GM18861 (cell line): ENCODE measurements around the gene CHD2.
"Not testable (repeated sequence)": the region's sequence is repeated elsewhere in the genome, so short reads cannot be mapped to it uniquely, and the experiment has no call there.

Source experiments
- ATAC-seq: cut with Tn5 transposase; IDR thresholded peaks from one replicate; pipeline ENCODE4 v1.9.1; 2021; ENCODE audit not compliant: unreplicated experiment

CHD2 gene

DNA sequence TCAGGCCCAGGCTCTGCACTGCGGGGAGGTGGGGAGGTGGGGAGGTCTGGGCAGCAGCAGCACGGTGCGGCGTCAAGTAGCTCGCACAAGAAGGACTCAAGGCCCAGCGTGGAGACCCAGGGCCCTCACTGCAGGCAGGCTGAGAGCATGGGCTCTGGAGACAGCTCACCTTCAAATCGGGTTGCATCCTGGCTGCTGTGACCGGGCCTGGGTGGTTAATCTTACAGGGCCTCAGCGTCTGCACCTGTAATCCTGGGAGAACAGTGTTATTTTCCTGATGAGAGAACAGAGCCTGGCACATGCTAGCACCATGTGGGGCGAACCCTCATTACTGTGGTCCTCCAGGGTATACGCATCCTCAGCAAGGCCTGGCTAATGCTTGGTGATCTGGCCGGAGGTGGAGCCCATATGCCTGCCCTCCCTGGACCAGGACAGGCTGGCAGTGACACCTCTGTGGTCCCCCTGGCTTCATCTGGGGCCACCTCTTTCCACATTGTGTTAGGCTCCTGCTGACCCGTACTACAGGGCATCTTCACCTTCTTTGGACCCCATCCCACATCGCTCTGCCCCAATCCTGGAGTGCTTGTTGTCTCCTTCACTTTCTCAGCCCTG is 133.4 kb downstream of the CHD2 start:
- ATAC-seq, result no peak

DNA sequence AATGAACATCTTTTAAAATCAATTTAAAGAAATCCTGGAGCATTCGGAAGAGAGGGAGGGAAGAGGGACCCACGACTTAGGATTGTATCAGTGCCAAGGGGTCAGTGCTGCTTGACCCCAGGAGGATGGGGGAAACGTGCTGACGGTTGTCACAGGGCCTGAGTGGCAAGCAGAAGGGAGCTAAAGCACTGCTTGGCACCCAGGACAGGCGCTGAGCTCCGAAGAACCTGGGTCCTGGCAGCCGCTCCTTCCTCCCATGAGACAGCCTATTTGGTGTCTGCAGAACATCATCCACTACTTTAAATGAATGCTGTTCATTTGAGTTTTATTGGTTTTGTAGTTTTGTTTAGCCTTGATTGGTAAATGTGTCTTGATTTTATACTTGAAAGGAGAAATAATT is 134.4 kb downstream of the CHD2 start:
- ATAC-seq, result no peak

DNA sequence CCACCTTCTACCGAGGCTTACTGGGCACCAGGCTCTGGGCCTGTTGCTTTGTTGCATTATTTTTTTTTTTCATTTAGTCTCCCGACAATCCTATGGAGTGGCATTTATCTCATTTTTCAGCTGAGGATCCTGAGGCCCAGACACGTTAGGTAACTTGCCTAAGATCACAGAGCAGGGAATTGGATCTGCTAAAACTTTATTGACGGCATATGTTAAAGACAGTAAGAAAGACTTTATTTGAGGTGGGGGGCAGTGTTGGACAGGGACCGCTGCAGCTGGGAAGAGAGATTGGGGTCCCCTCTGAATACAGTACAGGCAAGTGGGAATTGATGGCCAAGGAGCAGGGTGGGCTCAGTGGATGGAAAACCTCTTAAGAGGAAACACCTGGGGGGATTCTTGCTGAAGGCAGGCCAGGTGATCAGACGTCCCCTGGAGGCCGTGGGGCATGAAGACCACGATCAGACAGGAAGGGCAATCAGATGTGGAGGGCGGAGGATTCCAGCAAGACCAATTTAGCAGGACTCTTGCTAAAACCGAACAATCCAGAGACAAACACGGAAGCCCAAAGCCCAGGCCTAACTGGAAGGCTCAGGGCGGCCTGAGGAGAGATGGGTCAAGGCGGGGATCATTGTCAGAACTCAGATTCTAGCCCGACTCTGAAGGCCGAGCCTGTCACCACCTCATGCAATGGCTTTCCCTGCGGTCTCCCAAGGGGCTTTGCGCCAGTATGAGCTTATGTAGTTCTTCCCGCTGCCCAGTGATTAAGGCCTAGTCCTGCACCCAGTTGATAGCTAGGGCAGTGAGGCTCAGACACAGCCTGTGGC is 135.2 kb downstream of the CHD2 start:
- ATAC-seq, result no peak

DNA sequence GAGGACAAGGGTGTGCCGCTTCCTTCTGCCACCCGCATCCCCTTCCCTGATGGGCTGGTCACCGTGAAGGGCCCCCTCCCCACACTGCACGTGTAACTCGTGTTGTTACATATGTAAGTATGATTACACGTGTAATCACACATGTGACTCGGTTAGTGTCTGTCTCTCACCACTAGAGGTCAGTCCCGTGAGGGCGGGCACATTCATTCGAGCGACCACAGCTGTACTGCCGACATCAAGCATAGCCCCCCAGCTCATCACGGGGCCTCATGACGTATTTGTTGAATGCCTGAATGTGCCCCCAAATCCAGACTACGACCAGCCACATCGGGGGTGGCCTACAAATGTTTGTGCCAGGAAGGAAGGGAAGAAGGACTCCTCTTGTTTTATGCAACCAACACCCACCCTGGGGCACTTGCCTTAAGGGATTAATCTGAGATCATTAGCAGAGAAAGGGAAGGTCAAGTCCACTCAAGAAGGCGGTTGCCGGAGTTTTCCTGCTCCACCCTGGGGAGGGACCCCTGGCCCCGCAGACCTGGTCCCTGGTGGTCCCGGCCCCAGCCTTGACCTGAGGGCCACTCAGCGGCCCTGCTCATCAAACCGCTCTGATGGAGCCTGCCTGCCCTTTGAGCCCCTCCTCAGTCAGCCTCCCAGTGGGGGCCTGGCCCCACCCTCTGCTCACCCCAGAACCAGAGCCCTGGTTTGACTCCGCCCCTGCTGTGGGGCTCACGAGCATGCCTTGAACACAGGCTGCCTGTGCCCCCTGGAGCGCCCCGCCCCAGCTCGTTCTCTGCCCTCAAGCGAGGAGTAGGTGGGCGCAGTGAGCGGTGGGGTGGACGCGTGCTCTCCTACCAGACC is 136.1 kb downstream of the CHD2 start:
- ATAC-seq, result peak; percentile 81

DNA sequence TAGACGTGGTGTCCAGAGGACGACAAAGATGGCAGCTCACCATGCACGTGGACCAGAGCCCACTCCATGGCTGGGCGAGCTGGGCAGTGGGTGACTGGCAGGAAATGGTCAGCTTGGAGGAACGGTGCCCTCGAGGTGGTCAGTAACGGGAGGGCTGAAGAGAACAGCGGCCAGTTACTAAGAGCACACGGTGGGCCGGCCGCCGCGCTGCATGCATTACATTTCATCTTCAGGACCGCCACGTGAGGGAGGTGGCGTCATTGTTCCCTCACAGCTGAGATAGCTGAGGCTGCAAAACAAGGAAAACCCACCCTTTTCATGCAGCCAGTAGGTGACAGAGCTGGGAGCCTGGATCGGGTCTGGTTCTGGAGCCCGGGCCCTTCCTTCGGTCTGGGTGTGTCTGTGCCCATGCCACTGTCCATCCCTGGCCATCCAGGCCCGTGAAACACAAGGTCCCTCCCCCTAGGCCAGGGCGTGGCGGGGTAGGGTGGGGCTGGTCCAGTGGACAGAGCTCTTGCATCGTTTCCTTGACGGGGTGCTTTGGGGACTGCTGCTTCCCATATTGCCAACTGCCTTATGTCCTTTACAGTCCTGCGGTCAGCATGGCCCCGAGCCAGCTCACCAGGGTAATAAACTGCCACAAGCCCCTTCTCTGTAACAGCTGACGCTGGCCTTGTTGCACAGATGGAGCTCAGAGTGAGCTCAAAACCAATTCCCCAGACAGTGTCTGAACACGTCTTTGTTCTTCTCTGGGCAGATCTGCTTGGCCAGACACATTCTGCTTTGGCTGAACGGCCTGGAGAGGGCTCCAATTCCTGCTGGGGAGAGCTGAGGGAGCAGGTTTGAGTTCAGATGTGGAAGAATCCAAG is 137.1 kb downstream of the CHD2 start:
- ATAC-seq, result no peak

DNA sequence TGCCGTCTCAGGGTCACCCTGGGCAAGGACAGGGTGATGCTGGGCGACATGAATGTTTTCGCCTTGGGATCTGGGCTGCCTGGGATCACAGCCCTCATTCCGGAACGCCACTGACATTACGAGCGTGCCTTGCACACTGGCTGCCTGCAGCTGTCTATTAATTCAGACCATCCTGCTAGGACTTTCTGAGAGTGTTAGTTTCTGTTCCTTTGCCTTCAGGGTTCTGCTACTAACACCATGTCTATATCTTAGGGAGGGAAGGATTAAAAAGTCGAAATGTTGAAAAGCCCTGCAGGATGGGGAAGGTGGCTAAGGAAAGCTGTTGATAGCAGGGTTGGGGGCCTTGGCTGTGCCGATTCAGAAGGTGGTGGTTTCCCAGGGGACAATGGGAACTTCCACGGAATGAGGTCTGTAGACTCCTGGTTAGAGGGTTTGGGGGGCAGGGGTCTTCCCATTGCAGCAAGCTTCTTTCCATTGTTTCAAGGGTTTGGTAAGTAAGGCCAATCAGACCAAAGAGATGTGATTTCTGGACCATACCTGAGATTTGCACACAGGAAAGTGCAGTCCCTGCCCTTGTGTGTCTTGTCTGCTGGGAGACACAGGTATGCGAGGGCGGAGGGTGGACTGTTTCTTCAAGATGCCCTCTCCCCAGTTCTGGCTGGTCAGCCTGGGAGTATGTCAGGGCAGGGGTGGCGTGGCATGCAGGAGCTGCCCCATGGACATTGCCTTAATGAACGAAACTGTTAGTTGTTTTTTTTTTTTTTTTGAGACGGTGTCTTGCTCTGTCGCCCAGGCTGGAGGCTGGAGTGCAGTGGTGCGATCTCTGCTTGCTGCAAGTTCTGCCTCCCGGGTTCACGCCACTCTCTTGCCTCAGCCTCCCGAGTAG is 137.9 kb downstream of the CHD2 start:
- ATAC-seq, result no peak

DNA sequence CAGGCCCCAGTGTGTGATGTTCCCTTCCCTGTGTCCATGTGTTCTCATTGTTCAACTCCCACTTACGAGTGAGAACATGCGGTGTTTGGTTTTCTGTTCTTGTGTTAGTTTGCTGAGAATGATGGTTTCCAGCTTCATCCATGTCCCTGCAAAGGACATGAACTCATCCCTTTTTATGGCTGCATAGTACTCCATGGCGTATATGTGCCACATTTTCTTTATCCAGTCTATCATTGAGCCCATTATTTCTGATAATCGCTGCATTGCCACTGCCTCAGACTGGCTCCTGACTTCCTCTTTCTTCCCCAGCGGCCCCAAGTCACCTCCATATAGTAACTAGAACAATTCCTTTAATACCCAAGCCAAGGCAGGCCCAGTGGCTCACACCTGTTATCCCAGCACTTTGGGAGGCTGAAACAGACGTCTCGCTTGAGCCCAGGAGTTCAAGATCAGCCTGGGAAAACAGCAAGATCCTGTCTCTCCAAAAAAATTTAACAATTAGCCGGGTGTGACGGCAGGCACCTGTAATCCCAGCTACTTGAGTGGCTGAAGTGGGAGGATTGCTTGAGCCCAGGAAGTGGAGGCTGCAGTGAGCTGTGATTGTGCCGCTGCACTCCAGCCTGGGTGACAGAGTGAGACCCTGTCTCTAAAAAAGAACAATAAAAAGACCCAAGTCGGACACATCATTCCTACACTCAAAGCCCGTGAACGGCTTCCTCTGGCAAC is 139.6 kb downstream of the CHD2 start:
- ATAC-seq, result not testable (repeated sequence)

DNA sequence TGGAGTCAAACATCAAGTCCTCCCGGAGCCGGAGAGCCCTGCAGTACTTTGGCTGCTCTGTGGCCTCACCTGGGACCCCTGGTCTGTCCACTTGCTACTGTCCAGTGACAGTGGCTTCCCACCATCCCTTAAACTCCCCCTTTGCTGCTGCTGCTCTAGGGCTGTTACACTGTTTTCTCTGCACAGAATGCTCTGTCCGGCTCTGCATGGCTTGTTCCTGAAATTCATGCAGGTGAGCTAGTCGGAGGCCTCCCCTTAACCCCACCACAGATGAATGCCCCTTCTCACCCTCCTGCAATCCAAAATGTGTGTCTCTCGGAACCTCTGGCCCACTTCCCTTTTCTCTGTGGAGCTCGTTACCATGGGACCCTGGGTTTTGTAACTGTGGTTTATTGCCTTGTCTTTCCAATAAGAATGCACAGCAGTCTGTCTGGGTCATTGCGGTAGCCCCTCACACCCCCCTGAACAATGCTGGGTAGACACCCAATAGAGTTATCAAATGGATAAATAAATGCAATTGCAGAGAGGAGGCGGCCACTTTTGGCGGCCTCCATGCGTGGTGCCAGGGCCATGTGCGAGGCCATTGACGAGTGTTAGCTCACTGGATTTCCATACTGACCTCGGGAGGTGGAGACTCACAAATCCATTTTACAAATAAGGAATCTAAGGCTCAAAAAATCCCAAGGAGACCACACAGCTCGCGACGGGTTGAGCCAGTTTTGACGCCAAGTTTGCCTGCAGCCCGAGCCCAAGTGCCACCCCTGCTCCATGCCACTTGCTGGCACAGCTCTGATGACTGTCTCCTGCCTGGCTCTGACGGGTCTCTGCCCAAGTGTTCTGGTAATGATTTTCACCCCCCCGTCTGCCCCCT is 140.4 kb downstream of the CHD2 start:
- ATAC-seq, result no peak

DNA sequence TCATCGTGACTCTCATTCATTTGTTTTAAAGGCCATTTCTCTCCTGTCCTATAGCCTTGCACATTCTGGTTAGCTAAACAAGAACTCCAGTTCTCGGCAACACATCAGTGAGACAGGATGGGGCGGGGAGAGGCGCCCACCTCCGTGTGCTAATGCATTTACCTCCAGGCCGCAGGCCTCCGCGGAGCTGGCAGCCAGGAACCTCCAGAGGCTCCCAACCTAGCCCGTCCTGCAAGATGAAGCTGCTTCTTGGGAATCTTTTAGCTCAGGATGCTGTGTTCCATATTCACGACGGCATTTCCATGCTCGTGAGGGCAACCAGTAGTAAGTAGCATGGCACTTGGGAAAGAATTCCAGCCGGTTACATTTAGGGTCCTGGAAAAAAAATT is 141.0 kb downstream of the CHD2 start:
- ATAC-seq, result no peak

DNA sequence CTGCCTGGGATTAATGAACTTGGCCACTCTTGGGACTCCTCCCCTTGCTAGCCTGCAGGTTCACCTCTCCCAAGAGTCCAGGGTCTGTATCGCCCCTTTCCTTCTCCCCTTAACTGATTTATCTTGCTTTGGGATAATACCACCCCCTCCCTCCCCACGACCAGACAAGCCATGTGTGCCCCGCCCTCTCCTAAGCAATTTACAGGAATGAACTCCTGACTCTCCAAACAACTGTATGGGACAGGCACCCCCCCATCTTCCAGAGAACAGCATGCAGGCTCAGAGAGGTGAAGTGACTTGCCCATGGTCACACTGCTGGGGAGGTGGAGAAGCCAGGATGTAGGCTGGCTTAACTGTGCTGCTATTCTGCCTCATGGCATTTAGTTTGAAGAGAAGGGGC is 142.1 kb downstream of the CHD2 start:
- no peak for ATAC-seq

DNA sequence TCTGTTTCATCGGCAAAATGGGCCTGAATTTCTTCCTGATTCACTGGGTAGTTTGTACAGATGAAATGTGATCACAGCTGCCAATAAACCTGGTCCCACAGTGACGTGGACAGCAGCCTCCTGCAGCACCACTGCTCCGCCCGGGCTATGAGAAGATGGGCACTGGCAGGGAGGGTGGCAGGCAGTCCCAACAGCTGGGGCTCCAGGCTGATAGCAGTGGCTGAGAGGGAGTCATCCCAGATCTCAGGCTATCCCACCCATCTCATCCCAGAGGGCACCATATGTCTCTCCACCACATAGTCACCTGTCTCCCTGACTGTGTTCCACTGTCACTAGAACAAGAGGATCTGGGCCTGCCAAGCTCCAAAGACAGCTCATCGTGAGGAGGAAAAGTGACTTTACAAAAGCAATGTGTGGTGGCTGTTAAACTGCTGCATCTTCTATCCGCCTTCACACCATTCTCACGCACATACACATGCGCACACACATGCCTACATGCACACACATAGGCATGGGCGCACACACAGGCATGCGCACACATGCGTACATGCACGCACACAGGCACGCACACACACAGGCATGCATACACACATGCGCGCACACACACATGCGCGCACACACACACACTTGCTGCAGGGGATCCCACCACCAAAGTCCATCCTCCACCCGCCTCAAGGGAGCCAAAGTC is 142.7 kb downstream of the CHD2 start:
- no peak for ATAC-seq

DNA sequence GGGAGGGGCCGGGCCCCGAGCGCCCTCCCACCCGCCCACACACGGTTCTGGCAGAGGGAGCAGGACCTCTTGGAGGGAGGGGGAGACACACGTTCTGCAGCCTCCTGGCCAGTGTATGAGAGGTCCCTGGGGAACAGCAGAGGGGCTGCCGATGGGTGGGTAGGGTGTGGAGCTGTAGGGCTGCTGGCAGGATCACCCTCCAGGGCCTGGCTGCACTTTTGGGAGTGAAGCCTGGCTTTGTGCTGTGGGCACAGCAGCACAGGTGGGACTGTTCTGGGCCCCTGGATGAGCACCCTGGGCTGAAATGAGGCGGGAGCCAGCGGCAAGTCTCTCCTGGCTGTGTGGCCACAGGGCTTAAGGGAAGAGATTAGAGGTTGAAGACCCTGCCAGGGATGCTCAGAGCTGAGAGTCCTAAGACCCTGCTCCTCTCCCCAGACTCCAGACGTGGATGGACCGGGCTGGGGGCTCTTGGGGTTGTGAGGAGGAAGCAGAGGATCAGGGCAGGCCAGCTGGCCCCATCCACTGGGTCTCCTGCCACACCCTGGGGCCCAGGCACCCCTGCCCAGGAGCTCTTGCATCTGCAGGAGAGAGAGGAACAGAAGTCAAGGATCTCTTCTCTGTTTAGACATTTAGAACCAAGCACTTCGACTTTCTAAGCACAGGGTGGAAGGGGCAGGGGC is 143.6 kb downstream of the CHD2 start:
- no peak for ATAC-seq

DNA sequence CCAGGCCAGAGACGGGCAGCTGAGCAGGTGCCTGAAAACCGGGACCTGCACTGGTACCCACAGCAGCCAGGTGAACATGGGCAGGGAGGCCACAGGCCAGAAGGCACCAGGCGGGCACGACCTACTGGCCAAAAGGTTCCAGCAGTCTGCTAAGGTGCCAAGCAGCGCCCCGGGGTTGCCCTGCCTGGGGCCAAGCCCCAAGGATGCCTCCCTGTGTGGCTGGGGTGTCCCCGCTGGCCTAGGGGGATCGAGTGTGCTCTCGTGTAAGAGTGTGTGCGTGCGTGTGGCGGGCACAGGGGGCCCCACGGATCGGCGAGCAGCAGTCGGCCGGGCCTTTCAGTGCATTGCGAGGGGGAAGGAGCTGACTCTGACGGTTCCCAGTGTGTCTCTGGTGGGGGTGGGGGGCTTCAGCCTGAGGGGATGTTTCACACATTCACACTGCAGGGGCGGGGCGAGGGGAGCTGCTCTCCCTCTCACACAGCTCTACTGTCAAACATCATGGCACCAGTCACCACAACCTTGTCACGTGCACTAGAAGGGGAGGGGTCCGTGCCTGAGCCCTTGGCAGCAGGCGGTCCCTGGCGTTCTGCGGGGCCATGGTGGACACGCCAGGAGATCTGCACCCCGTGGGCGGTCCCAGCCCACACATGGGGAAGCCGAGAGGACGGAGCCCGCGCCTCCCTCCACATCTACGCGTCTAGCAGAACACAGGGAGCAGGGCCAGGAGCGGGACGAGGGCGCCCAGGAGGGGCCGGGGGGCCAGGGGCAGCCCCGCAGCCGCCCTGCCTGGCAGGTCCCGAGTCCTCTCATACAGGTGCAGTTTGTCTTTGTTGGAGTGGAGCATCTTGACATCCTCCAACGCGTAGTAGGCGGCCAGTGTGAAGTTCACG is 144.4 kb downstream of the CHD2 start:
- no peak for ATAC-seq

DNA sequence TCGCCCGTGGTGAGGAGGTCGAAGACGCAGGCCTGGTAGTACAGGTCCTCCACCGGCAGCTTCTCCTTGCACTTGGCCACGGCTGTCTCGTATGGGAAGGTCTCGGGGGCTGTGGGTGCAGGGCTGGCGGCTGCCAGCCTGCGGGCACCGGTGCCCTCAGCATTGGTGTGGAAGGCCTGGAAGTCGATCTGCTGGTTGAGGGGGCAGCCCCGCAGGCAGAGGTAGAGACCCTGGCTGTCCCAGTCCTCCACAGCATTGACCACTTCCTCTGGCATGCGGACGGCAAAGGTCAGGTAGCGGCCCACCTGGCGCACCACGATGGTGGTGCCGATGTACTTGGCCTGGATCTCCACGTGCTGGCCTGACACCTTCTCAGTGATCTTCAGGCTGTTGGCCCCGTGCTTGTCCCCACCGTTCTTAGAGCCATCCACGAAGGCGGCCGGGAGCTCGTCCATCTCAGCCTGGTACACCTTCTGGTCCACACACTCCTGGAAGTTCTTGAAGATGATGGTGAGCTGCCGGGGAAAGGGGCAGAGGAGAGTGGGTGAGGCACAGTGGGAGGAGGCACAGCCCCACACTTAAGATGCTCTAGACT is 145.2 kb downstream of the CHD2 start:
- ATAC-seq, result no peak

DNA sequence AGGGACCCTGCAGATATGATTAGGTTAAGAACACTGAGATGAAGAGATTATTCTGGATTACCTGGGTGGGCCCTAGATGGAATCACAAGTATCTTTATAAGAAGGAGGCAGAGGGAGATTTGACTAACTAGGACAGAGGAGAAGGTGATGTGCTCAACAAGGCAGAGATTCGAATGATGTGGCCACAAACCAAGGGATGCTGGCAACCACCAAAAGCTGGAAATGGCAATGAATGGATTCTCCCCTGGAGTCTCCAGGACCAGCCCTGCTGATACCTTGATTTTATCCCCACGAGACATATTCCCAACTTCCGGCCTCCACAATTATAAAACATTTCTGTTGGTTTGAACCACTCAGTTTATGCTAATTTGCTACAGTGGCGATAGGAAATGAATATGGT is 146.0 kb downstream of the CHD2 start:
- ATAC-seq, result no peak

DNA sequence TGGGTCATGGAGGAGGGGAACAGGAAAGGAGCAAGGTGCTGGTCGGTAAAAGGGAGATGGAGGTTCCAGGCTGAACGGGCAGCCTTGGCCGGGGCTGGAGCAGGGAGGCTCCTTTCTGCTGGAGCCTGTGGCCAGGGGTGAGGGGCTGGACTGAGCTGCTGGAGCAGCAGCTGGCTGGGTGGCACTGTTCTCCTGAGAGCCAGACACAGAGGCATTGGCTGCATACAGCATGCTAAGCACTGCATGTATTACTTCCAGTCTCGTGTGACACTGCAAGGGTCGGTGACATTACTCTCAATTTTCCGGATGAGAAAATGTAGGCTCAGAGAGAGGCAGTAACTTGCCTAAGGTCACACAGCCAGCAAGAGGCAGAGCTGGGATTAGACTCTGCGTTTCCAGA is 146.6 kb downstream of the CHD2 start:
- ATAC-seq, result no peak
